Left colon (tissue), 2 donors: ENCODE data around the gene ABHD15. TPM values are rescaled to one million over a fixed set of nuclear protein-coding genes. Genes with fewer than 3 reads are reported as not detected.

Experiments used
- ATAC-seq: fragments of 200-7000 bp; cut with Tn5 transposase; one replicate; pipeline ENCODE4 v1.9.1; 2020; ENCODE audit warnings: mild to moderate bottlenecking, moderate library complexity
- DNase-seq, 2 donors: peaks; one replicate each; pipeline ENCODE4 v3.0.0-alpha.2; 2020
- intact Hi-C, 2 donors: fragments of 100-400 bp; cut with DNase I in 1 of 2; cut with micrococcal nuclease in 1 of 2; formaldehyde crosslinking; loops; one replicate each; pipeline versions ENCODE4 v1.11.2 to v1.14.0; 2022; cut with DNase I, micrococcal nuclease
- total RNA-seq, 2 donors: library from RNA; stranded (reverse); fragmentation: NEBNext Ultra II Directional; extraction: Animal tissue kit (Norgen Biotek cat#: 25700); gene quantifications; one replicate each; pipeline ENCODE4 v1.2.1, GENCODE V29; 2021
- donor health status: DM: no; HTN: no; CAD: no.
- donor health status: DM: yes; HTN: yes; CAD: no.

Gene ABHD15
- total RNA-seq, 2 donors from 2014 or later = 19.5 to 24.0 TPM

DNA sequence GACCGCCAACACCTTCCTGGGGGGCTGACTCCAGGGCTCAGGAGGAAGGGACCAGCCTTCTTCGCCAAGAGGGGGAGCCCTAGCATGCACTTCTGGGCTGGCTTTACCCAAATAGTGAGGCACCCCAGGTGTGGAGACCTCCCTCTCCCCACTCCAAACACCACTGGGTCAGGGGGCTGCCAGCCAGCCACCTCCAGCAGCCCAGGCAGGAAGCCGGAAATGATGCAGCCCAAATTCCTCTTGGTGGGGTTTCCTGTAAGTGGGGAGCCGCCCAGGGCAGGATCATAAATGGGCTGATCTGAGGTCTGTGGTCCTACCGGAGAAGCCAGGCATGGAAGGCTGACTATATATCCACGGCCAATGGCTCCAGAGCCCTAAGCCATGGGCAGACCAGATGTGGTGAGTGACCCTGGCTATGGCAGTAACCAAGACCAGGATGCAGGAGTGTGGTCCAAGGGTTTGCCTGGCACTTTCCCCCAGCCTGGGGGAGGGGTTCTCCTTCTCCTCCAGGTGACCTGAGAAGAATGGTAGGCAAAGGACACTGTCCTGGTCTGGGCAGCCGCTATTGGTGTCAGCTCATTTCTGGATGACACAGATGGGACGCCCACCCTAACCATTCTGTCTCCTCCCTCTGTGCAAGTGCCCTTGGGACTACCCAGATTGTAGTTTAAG, 18.4 kb upstream of the ABHD15 start:
- intact Hi-C loops = no loop called here
- ATAC-seq = no peak
- DNase-seq = peak in 1 of 2 donors; percentile 19

DNA sequence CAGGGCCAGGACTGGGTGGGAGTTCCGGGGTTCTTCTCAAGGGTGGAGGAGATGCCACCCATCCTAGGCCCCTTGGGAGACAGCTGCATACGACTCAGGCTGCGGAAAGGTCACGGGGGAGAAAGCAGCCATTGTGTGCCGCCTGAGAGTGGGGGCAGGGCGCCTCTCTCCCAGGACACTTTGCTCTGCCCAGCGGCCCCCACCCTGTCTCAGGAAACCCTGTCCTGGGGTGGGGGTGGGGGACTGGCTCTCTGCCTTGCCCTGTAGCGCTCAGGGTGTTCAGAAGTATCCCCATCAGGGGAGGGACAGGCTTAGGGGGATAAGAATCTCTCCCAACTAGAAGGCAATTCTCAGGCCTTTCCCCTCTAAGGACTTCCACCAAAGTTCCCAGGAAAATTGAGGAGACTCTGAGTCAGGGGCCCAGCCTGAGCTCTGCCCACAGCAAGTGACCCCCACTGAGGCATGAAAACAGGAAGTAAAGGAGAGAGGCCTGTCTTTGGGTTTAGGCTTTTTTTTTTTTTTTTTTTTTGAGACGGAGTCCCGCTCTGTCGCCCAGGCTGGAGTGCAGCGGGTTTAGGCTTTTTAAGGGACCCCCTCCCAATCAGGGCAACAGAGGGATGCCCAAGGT, 17.7 kb upstream of the ABHD15 start:
- ATAC-seq (no peak), DNase-seq (peak in 1 of 2 donors; percentile 12)
- intact Hi-C loops = no loop called here

DNA sequence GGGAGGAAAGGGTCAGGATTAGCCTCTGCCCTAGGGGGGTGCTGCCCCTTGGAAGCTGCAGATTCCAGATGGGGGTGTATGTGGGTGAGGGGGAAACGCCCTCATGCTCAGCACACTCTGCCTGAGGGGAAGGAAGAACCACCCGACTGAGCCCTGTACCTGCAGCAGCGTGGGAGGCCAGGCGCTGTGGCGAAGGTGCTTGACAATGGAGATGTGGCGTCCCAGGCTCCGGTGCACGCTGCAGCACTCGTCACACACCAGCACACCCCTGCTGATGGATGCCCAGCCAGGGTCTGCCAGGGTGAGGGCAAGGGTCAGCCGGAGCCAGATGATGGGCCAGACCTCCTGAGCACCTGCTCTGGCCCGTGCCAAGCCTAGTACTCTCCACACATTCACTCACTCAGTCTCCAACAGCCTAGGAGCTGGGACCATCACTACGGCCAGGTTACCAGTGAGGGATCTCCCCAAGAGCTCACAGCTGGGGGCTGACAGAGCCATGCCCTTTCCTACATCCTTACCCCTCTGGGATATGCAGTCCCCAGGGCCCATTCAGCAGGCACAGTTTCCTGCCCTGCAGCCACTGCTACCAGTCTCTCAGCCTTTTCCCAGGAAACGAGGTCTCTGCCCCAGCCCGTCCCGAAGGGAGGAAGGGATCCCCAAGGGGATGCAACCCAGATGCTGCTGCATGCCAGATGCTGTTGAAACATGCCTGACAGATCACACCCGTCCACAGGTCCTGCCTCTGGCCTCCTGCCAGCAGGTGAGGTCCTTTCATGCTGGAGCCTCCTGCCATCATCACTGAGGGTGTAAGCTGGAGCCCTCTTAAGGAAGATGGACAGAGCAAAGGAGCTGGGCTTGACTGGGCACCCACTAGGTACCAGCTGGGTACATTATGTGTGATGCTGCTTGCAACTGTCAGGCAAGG, 16.7 kb upstream of the ABHD15 start:
- ATAC-seq (no peak), DNase-seq (peak in 1 of 2 donors; percentile 13)
- intact Hi-C loops = no loop called here

DNA sequence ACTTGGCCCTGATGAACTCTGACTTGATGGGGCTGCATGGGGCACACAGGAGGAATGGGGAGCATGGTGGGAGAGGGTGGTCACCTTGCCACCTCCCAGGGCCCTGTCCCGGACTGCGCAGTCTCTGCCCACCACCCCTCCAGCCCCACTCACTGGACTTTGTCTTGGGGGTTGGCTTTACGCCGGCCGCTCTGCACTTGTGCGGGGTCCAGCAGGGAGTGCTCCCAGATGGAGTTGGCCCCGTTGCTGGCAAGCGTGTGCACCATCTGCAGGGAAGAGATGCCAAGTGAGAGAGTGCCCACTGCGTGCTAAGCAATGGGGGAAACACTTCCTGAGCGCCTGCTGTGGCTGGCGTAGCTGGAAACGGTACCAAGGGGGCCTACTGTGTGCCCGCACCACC, 15.9 kb upstream of the ABHD15 start:
- intact Hi-C loops = no loop called here
- no peak for DNase-seq
- no peak for ATAC-seq

DNA sequence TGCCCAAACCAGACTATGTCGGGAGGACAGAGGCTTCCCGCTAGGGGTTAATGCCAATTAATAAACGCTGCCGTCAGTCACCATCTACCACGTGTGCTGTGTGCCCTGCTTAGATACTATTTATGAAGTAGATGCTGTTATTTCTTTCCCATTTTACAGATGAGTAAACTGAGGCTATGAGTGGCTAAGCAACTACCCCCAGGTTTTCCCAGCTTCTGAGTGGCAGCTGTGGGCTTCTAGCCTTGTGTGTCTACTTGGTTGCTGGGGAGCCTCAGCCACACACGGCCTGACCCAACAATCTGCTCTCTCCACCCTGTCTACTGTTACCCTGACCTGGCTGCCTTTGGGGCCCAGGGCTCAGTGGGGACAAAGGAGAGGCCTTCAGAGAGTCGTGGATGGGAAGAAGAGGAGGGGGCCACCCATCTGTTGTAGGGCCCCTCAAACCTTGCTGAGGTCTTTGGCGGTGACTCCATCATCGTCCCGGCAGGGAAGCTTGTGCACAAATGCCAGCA, 15.5 kb upstream of the ABHD15 start:
- no peak for ATAC-seq
- DNase-seq = no peak
- intact Hi-C loops = no loop called here

DNA sequence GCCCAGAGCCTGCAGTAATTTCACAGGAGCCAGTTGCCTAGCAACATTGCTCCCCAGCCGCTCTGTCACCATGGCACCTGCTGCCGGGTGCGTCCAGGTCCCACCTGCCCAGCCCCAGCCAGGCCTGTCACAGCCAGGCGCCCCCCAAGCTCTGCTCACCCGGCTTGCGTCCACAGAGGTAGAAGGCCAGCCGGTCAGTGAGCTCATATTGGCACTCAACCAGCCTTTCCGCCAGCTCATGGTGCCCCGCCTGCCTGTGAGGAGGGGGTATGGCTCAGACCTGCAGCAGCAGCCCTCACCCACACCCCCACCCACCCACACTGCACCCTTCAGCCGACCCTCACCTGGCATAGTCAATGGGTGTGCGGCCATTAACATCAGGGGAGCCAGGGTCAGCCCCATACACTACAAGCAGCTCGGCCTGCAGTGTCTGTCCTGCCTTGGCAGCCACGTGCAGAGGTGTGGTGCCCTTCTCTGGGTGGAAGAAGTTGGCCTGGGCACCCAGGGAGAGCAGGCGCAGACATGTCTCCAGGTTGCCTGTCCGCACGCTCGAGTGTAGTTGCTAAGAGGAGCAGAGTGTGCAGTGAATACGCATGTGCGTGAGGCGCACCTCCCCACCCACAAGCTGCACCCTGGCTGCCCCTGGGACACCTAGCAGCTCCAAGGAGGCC, 14.9 kb upstream of the ABHD15 start:
- intact Hi-C loops = no loop called here
- peak in 1 of 2 donors; percentile 8 for DNase-seq
- ATAC-seq = no peak

DNA sequence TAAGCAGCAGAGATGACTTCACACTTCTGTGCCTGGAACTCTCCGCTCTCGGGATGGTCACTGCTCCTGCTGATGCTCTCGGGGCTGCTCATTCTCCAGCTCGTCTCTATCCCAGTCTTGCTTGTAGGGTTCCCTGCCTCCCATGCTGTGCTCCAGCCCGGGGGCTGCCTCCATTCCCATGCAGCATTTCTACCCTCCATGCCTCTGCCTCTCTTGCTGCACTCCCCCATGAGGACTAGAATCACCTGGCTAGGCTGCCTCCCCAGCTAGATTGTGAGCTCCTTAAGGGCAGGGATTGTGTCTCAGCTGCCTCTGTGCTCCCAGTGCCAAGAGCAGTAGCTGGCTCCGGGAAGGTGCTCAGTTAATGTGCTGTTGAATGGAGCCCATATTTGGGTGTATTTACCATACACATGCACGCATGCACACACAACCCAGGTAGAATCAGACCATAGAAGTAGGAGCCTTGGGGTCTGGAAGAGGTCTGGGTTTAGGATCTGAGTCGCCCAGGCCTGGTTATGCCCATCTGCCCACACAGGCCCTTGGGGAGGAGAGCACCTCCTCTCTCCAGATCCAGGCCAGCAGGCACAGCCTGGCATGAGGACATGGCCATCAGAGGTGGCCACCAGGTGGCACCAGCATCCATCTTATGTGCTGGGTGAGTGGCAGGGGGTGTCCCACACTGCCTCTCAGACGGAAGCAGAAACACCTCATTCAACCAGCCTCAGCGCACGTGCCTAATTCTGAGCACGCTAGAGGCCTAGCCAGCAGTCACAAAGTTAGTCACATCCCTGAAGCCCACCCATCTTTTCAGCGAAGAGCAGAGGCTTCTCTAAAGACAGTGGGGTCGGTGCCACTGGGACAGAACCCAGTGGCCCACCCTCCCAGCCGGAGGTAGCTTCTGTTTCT, 13.3 kb upstream of the ABHD15 start:
- peak; percentile 87 for ATAC-seq
- intact Hi-C loops = no loop called here
- DNase-seq = peak; percentile 80 to 92

DNA sequence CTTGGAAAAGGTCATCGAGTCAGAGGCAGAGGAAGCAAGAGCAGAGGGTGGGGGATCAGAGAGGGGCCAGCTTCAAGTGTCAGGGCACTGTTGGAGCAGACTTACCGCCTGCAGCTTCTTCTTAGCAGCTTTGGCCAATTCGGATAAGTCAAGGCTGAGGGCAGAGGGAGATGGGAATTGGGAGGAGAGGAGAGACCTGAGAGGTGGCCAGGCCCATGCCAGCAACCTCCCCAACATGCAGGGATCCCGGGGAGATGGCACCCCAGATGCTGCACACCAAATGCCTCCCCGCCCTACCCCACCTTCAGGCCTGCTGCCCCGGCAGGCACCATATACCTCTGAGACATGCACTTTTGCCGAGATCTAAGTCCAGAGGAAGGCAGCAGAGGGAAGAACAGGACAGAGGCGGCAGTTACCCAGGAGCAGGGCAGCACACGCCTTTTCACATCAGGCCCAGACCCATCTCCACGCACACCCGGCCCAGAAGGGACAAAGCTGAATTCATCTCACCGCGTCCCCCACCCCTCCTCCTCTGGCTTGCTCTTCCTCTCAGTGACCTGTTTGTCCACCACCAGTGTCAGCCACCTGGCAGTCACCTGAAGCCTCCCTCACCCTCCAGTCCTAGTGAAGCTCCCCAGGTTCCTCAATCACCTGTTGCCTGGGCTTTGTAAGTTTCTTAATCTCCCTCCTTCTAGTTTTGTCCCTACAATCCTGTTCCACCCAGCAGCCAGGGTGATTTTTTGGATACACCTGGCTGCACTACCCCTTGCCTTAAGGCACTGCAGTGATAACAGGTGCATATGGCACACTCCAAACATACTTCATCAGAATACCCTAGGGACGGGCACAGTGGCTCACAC, 12.0 kb upstream of the ABHD15 start:
- intact Hi-C loops = no loop called here
- no peak for ATAC-seq
- DNase-seq = no peak

DNA sequence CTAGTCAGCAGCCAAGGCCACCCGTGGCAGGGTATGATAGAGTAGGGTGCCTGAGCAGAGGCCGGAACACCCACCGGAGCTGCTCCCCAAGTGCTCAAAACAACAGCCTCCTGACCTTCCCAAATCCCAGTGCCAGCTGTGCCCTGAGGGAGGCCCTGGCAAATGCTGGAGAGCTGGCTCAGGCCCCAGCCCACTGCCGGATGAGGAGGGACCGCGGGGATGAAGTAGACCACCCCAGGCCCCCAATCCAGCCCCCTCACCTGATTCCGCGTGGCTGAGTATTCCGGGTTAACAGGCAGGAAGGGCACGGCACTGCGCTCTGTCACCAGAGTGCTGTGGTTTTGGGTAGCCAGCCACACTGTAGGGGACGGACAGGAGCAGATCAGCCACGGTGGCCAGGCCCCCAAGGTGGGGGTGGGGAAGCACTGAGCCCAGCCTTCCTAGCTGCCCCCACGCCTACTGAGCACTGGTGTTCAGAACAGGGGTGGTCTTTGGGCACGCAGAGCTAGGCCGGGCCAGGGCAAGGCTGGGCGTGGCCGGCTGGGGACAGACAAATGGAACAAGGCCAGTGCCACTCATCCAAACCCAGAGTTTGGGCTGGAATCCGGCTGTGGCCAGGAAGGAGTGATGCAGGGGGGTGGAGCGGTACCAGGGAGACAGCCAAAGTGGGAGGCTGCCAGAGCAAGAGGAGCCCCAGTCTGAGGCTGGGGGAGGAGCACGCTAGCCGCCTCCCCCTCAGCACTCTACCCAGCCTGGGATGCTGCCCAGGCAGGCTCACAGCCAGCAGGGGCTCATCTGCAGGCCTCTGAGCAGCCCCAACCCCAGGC, 10.8 kb upstream of the ABHD15 start:
- intact Hi-C loops = no loop called here
- no peak for ATAC-seq
- DNase-seq = peak in 1 of 2 donors; percentile 8

DNA sequence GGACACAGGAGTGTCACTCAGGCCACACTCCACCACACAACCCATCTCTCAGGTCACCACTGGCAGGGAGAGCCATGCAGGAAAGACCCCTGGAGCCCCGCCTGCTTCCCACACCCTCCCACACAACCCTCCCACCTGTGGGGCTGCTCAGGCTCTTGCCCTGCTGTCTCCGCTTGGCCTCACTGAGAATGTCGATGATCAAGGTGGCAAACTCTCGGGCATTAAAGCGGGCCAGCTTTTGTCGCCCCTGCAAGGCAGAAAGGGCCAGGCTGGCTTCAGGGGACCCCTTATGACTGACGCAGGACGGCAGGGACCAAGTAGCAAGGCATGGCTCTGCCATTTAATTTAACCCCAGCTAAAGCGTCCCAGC, 10.1 kb upstream of the ABHD15 start:
- peak in 1 of 2 donors; percentile 3 for DNase-seq
- intact Hi-C loops = no loop called here
- ATAC-seq = no peak

DNA sequence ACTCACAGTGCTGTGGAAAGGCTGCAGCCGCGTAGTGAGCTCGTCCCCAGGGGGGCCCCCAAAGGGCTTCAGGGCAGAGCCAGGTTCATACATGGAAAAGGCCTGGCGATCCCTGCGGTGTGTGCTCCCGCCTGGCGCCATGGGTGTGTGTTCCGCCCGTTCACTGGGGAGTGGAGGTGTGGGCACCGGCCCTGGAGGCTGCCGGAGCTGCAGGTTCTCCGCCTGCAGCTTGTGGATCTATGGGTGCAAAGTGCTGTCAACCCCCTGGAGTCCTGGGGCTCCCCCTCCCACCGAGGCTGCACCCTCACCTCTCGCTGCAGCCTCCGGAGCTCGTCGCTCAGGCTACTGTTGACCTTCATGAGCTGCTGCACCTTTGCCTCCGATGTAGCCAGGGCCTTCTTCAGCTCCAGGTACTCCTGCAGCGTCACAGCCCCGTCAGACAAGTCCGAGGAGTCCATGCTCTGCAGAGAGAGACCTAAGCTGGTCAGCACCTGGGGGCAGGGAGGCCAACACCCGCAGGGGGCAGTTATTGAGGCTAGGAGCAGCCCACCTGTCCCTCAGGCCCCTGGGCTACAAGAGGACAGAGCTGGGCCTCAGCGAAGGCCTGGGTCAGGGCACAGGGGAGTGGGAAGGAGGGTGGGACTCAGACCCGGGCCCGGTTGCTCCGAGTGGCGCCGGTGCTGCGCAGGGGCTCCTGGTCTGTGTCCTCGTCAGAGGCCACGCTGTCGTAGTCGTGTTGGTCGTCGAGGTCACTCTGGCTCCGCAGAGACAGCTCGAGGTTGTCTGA, 9.6 kb upstream of the ABHD15 start:
- ATAC-seq = no peak
- DNase-seq = no peak
- intact Hi-C loops = no loop called here

DNA sequence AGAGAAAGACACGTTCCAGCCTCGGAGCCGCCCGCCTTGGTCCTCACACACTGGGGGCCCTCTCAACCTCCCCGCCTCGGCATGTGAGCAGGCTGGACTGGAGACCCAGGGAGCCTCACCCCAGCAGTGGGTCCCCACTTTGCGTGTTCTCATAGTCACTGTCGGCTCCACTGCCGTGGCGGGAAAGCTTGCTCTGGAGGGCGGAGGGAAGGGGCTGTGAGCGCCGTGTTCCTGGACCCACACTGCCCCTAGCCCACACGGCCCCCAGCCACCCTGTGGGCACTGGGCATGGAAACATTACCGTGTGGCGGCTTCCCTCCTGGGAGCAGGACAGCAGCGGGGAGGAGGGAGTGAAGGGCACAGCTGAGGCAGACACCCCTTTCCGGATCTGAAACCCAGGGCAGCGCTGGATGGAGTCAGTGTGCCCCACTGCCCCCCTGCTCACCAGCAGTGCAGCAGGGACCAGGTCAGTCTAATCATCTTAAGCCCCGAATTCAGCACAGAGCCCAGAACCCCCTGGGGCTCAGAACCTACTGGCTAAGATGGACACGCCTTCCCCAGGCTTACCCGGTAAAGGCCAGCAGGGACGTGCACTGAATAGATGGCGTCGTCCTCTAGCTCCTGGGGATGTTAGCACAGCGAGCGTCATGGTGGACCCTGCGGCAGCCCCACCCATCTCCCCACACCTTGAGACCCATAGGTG, 8.8 kb upstream of the ABHD15 start:
- ATAC-seq = no peak
- peak in 1 of 2 donors; percentile 7 for DNase-seq
- intact Hi-C loops = no loop called here

DNA sequence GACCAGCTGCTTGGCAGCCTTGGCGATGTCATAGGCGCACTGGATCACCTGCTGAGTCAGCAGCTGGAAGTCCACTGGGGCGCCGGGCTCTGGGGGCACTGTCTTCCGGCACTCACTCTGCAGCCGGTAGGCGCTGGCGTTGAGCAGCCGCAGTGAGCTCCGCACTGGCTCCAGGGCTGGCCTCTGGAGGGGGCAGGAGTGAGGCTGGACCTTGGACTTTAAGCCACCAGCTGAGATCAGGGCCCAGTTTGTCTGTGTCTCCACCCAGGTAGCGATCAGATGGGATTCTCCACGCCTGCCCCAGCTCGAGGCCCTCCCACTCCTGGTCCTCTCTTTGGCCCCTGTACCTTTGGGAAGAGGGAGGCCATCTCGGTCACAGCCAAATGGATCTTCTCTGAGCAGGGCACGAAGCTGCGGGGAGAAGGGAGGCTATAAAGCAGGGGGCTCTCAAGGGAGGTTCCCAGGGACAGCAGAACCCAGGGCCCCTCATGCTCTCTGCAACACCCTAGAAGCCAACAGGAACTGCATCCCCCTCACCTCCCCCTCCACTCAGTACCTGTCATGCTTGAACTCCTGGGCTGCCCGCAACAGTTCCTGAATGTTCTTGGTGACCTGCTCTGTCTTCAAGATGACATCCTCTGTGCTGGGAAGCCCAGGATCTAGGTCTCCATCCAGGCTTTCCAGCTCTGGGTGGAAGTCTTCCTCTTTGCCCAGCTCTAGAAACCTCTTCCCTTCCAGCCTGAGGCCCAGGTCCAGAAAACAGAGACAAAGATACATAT, 8.1 kb upstream of the ABHD15 start:
- peak; percentile 84 to 86 for DNase-seq

More for the DNA sequence above, 8.1 kb upstream of the ABHD15 start:
- intact Hi-C loops = no loop called here
- ATAC-seq = peak; percentile 89
